HG02943 (cell line): ENCODE data around the gene CHCT1.
"Not testable (repeated sequence)": the region's sequence is repeated elsewhere in the genome, so short reads cannot be mapped to it uniquely, and the experiment has no call there.

Experiments used
- ATAC-seq: cut with Tn5 transposase; IDR thresholded peaks from one replicate; pipeline ENCODE4 v1.9.1; 2021; ENCODE audit warnings: mild to moderate bottlenecking, low read depth, moderate library complexity; ENCODE audit not compliant: unreplicated experiment

CHCT1 gene

GRCh38 chr17:60422162-60422665 lies at the start of gene CHCT1:
Gene CHCT1, plus strand, starts transcription at chr17:60422489. Its CDS starts 104 bp downstream, at chr17:60422593.
- ATAC-seq: no peak

GRCh38 chr17:60372790-60373483 lies 49.4 kb upstream of the CHCT1 start:
- no peak for ATAC-seq

GRCh38 chr17:60378187-60378586 lies 44.1 kb upstream of the CHCT1 start:
- ATAC-seq: not testable (repeated sequence)

GRCh38 chr17:60379461-60379860 lies 42.8 kb upstream of the CHCT1 start:
- not testable (repeated sequence) for ATAC-seq

- ATAC-seq: no peak
Observed at GRCh38 chr17:60381958-60382357, 40.3 kb upstream of the CHCT1 start.

GRCh38 chr17:60383379-60383778 lies 38.9 kb upstream of the CHCT1 start:
- ATAC-seq: no peak

- ATAC-seq: not testable (repeated sequence)
Observed at GRCh38 chr17:60384921-60385320, 37.4 kb upstream of the CHCT1 start.

- no peak for ATAC-seq
Observed at GRCh38 chr17:60386147-60387058, 35.9 kb upstream of the CHCT1 start.

- ATAC-seq: no peak
Observed at GRCh38 chr17:60387666-60388065, 34.6 kb upstream of the CHCT1 start.

- ATAC-seq: no peak
Observed at GRCh38 chr17:60388742-60389141, 33.5 kb upstream of the CHCT1 start.

GRCh38 chr17:60390186-60390585 lies 32.1 kb upstream of the CHCT1 start:
- ATAC-seq: no peak

- no peak for ATAC-seq
Observed at GRCh38 chr17:60390925-60391470, 31.3 kb upstream of the CHCT1 start.

GRCh38 chr17:60391471-60392041 lies 30.7 kb upstream of the CHCT1 start:
- ATAC-seq: peak; percentile 32

- peak; percentile 77 for ATAC-seq
Observed at GRCh38 chr17:60392042-60392844, 30.0 kb upstream of the CHCT1 start, which contains the start of gene USP32. Gene USP32, minus strand, starts transcription at chr17:60392133. Its CDS starts 194 bp downstream, at chr17:60391939.

- peak; percentile 5 for ATAC-seq
Observed at GRCh38 chr17:60392845-60393702, 29.2 kb upstream of the CHCT1 start.

GRCh38 chr17:60393840-60394723 lies 28.2 kb upstream of the CHCT1 start:
- no peak for ATAC-seq

- ATAC-seq: no peak
Observed at GRCh38 chr17:60395508-60396065, 26.7 kb upstream of the CHCT1 start.

- no peak for ATAC-seq
Observed at GRCh38 chr17:60396412-60396811, 25.9 kb upstream of the CHCT1 start.
